HG03354 (cell line): ENCODE results near the gene ANXA2.

Experiments
- ATAC-seq: cut with Tn5 transposase; IDR thresholded peaks from one replicate; pipeline ENCODE4 v1.9.1; 2021; ENCODE audit warnings: mild to moderate bottlenecking; ENCODE audit not compliant: unreplicated experiment, poor library complexity, severe bottlenecking

The ANXA2 gene

GRCh38 chr15:60320365-60320764, 77.4 kb downstream of the ANXA2 start:
- no peak for ATAC-seq

- ATAC-seq: no peak
Measured at GRCh38 chr15:60318216-60318867, 79.4 kb downstream of the ANXA2 start.

- no peak for ATAC-seq
Measured at GRCh38 chr15:60316961-60317360, 80.8 kb downstream of the ANXA2 start.

GRCh38 chr15:60315878-60316277, 81.9 kb downstream of the ANXA2 start:
- no peak for ATAC-seq

GRCh38 chr15:60313906-60314305, 83.9 kb downstream of the ANXA2 start:
- no peak for ATAC-seq

- no peak for ATAC-seq
Measured at GRCh38 chr15:60307034-60307433, 90.8 kb downstream of the ANXA2 start.

- no peak for ATAC-seq
Measured at GRCh38 chr15:60301024-60301423, 96.8 kb downstream of the ANXA2 start.

GRCh38 chr15:60299452-60300047, 98.2 kb downstream of the ANXA2 start:
- no peak for ATAC-seq
